Measurements from ENCODE around the gene SYT12. TPM values are rescaled to one million over a fixed set of nuclear protein-coding genes. Genes with fewer than 3 reads are reported as not detected.

Gene SYT12
- total RNA-seq, 1 donor from 2014 or later, result 0.67 TPM

- DNase-seq (ENCODE audit: low spot score), result no peak
These were observed 43.5 kb upstream of the SYT12 start for GRCh38 chr11:66979336-66979980.

GRCh38 chr11:66981976-66982578 is 40.9 kb upstream of the SYT12 start:
- no peak for DNase-seq (ENCODE audit: low spot score)
- no peaks in the 10 kb centered on the region for H3K36me3 Mint-ChIP-seq

More at GRCh38 chr11:66979336-66979980, 43.5 kb upstream of the SYT12 start:
- no peaks in the 10 kb centered on the region for H3K4me1 ChIP-seq
- no peaks in the 10 kb centered on the region for H3K36me3 ChIP-seq
- Mint-ChIP-seq H3K4me1 (peaks cover 6% of the 10 kb centered on the region), H3K27me3 (ENCODE audit: insufficient read depth, low read depth) (peaks cover 7% of the 10 kb centered on the region), H3K27ac (no peak overlapping the region), H3K36me3 (no peaks in the 10 kb centered on the region), H3K9me3 (peaks cover 2% of the 10 kb centered on the region), H3K4me3 (no peak overlapping the region)
- no peak overlapping the region for H3K9ac ChIP-seq
- H4K20me1 ChIP-seq (ENCODE audit: low read depth), result no peaks in the 10 kb centered on the region
- H3K27me3 ChIP-seq, result no peaks in the 10 kb centered on the region
- H3K4me2 ChIP-seq, result no peak overlapping the region
- H3K4me3 ChIP-seq, result no peak overlapping the region
- no peaks in the 10 kb centered on the region for H3K79me2 ChIP-seq (ENCODE audit: low read depth)
- H2AFZ ChIP-seq (replicated peaks), result no peak overlapping the region
- H3K27ac ChIP-seq, result no peak overlapping the region
- no peaks in the 10 kb centered on the region for H3F3A ChIP-seq (ENCODE audit: low read depth)
- H3K9me3 ChIP-seq (ENCODE audit: low read depth), result no peaks in the 10 kb centered on the region
- TF ChIP-seq CTCF (IDR thresholded peaks at IDR 0.05), result no peak
- TF ChIP-seq EZH2phosphoT487 (IDR thresholded peaks at IDR 0.05), result no peak
- TF ChIP-seq EZH2 (IDR thresholded peaks at IDR 0.05), result no peak

GRCh38 chr11:66983275-66983924 is 39.5 kb upstream of the SYT12 start:
- no peaks in the 10 kb centered on the region for H4K20me1 ChIP-seq (ENCODE audit: low read depth)
- Mint-ChIP-seq H3K4me1 (peaks cover 14% of the 10 kb centered on the region), H3K27ac (no peak overlapping the region), H3K4me3 (no peak overlapping the region), H3K9me3 (no peaks in the 10 kb centered on the region), H3K36me3 (no peaks in the 10 kb centered on the region), H3K27me3 (ENCODE audit: insufficient read depth, low read depth) (peaks cover 16% of the 10 kb centered on the region)
- no peaks in the 10 kb centered on the region for H3K9me3 ChIP-seq (ENCODE audit: low read depth)
- H3K9ac ChIP-seq, result no peak overlapping the region
- H2AFZ ChIP-seq (replicated peaks), result no peak overlapping the region
- H3K4me3 ChIP-seq, result no peak overlapping the region
- H3K27me3 ChIP-seq, result no peaks in the 10 kb centered on the region
- TF ChIP-seq CTCF (IDR thresholded peaks at IDR 0.05), result no peak
- no peak for TF ChIP-seq EZH2 (IDR thresholded peaks at IDR 0.05)
- no peak for TF ChIP-seq EZH2phosphoT487 (IDR thresholded peaks at IDR 0.05)
- H3K4me2 ChIP-seq, result no peak overlapping the region
- no peak overlapping the region for H3K27ac ChIP-seq
- no peaks in the 10 kb centered on the region for H3K4me1 ChIP-seq
- no peak for DNase-seq (ENCODE audit: low spot score)
- no peaks in the 10 kb centered on the region for H3K36me3 ChIP-seq
- no peaks in the 10 kb centered on the region for H3K79me2 ChIP-seq (ENCODE audit: low read depth)
- H3F3A ChIP-seq (ENCODE audit: low read depth), result no peaks in the 10 kb centered on the region

More at GRCh38 chr11:66981976-66982578, 40.9 kb upstream of the SYT12 start:
- Mint-ChIP-seq H3K9me3 (peaks cover 2% of the 10 kb centered on the region), H3K27me3 (ENCODE audit: insufficient read depth, low read depth) (peaks cover 11% of the 10 kb centered on the region), H3K27ac (no peak overlapping the region), H3K4me1 (peaks cover 2% of the 10 kb centered on the region), H3K4me3 (peak overlapping the region; percentile 30)
- Histone ChIP-seq H2AFZ (replicated peaks) (no peak overlapping the region), H3K27me3 (no peaks in the 10 kb centered on the region), H3K9ac (no peak overlapping the region), H3K4me3 (no peak overlapping the region), H4K20me1 (ENCODE audit: low read depth) (no peaks in the 10 kb centered on the region), H3K36me3 (no peaks in the 10 kb centered on the region), H3K79me2 (ENCODE audit: low read depth) (no peaks in the 10 kb centered on the region), H3K4me2 (no peak overlapping the region), H3K27ac (no peak overlapping the region), H3K4me1 (no peaks in the 10 kb centered on the region), H3F3A (ENCODE audit: low read depth) (no peaks in the 10 kb centered on the region), H3K9me3 (ENCODE audit: low read depth) (no peaks in the 10 kb centered on the region)
- no peak for TF ChIP-seq EZH2 (IDR thresholded peaks at IDR 0.05)
- TF ChIP-seq EZH2phosphoT487 (IDR thresholded peaks at IDR 0.05), result no peak
- no peak for TF ChIP-seq CTCF (IDR thresholded peaks at IDR 0.05)

All from neural progenitor cell (in vitro differentiated cells).